Psoas muscle (tissue), 8 donors: ENCODE results near the gene OPRM1. TPM values are rescaled to one million over a fixed set of nuclear protein-coding genes. Genes with fewer than 3 reads are reported as not detected.

Source experiments
- ATAC-seq, 4 donors: fragments of 200-7000 bp; cut with Tn5 transposase; one replicate each; pipeline ENCODE4 v1.9.1; 2020; ENCODE audit warnings: moderate library complexity in 3 of 4, mild to moderate bottlenecking in 2 of 4
- DNase-seq, 2 donors: peaks; one replicate each; pipeline ENCODE4 v3.0.0-alpha.2; 2020
- H3K27ac ChIP-seq: fragments of 200-600 bp; one replicate; pipeline ENCODE4 v1.8.0; 2022
- H3K27me3 ChIP-seq, 3 donors: fragments of 200-600 bp in 1 of 3; one replicate each; pipeline versions ENCODE4 v1.6.1 to v1.8.0; 2013 to 2022; ENCODE audit warnings: low read length in 2 of 3, mild to moderate bottlenecking in 2 of 3, moderate library complexity in 1 of 3; ENCODE audit not compliant: insufficient read depth in 3 of 3
- H3K36me3 ChIP-seq, 2 donors: fragments of 200-600 bp in 1 of 2; one replicate each; pipeline versions ENCODE4 v1.6.1 to v1.8.0; 2013 to 2022; ENCODE audit warnings: low read depth in 1 of 2, mild to moderate bottlenecking in 1 of 2, moderate library complexity in 1 of 2; ENCODE audit not compliant: insufficient read depth in 1 of 2
- H3K4me1 ChIP-seq: fragments of 200-600 bp; one replicate; pipeline ENCODE4 v1.8.0; 2022
- H3K4me3 ChIP-seq: fragments of 200-600 bp; one replicate; pipeline ENCODE4 v1.8.0; 2022; ENCODE audit warnings: mild to moderate bottlenecking
- H3K9me3 ChIP-seq: fragments of 200-600 bp; one replicate; pipeline ENCODE4 v1.8.0; 2022
- CTCF ChIP-seq: fragments of 200-600 bp; IDR thresholded peaks from one replicate; pipeline ENCODE4 v1.8.0; 2022; ENCODE audit warnings: antibody characterized with exemption
- WGBS, 3 donors: extraction: QIAGEN DNeasy Blood & Tissue Kit; methylation state at CpG; one replicate each; pipeline versions ENCODE4 v1.1.6 to v1.1.7; 2013; 5-methylcytosine and 5-hydroxymethylcytosine counted together
- intact Hi-C, 2 donors: fragments of 100-400 bp; cut with DNase I; formaldehyde crosslinking; loops; one replicate each; pipeline versions ENCODE4 v1.11.0 to v1.14.2; 2022
- polyA plus RNA-seq, 3 donors: library from polyadenylated mRNA; stranded (reverse); fragments of 200-250 nt; gene quantifications; one replicate each; pipeline ENCODE4 v1.2.3, GENCODE V29; 2013
- total RNA-seq, 4 donors: library from RNA; stranded (reverse); fragmentation: NEBNext Ultra II Directional in 2 of 4; extraction: Animal tissue kit (Norgen Biotek cat#: 25700) in 2 of 4; gene quantifications; one replicate each; pipeline versions ENCODE4 v1.2.1 to v1.2.4, GENCODE V29; 2021 to 2023
- donor health status: healthy with polysubstance abuse.
- donor health status: DM: no; HTN: no; CAD: no; lungs with moderate emphysema.
- donor health status: Bipolar disorder and iron deficiency.
- donor health status: healthy.
- donor health status: DM: yes; HTN: yes; CAD: no.
- donor health status: DM: no; HTN: no; CAD: no.
- donor health status: DM: no; HTN: no; CAD: no.
- donor health status: DM: yes; HTN: yes; CAD: no.

The OPRM1 gene
- total and polyA plus RNA-seq, 7 donors: not detected

- intact Hi-C loops: loop anchor here in 1 of 2 donors (10.0 kb wide), 2 partner anchors 456 to 516 kb away; no protein-coding TSS in a partner anchor
- H3K4me1 ChIP-seq: no peaks in the 10 kb centered on the region
Measured at GRCh38 chr6:154159126-154159525, 120.1 kb downstream of the OPRM1 start.

DNA sequence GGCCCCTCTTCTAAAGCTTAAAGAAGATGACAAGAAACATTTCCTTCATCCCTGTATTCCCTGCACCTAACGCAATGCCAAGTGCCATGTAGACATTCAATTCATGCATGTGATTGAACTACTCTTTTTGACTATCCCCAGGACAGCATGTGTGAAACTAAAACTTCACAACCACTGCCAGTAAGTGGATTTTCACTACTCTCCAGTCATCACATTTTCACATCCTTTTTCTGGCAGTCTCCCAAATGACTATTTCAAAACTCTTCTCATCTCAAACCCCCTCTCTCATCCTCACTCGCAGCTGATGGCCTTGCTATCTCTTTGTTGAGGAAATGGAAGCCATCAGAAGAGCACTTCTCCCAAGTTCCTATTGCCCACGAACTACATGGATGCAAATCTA is 122.6 kb downstream of the OPRM1 start:
- intact Hi-C loops: no loop called here
- Histone ChIP-seq H3K27ac (no peak overlapping the region), H3K4me1 (no peaks in the 10 kb centered on the region), H3K4me3 (no peak overlapping the region), H3K36me3 (no peaks in the 10 kb centered on the region), H3K9me3 (peaks cover 6% of the 10 kb centered on the region), H3K27me3 (no peaks in the 10 kb centered on the region)
- no peak for DNase-seq
- no peak for ATAC-seq
- WGBS, 3 donors: 75 to 84% (median 78%) methylated on average over 3 of the region's 3 CpGs
- no peak for TF ChIP-seq CTCF

More at GRCh38 chr6:154159126-154159525, 120.1 kb downstream of the OPRM1 start:
- no peak overlapping the region for H3K4me3 ChIP-seq
- H3K27me3 ChIP-seq: no peaks in the 10 kb centered on the region
- ATAC-seq (no peak), DNase-seq (no peak)
- H3K36me3 ChIP-seq: no peaks in the 10 kb centered on the region
- H3K9me3 ChIP-seq: no peaks in the 10 kb centered on the region
- TF ChIP-seq CTCF: no peak
- no peak overlapping the region for H3K27ac ChIP-seq
- WGBS, 3 donors: 78 to 88% (median 81%) methylated on average over 2 of the region's 2 CpGs

- Histone ChIP-seq H3K4me1 (no peaks in the 10 kb centered on the region), H3K27me3 (no peaks in the 10 kb centered on the region), H3K9me3 (peaks cover 6% of the 10 kb centered on the region), H3K27ac (no peak overlapping the region), H3K36me3 (no peaks in the 10 kb centered on the region), H3K4me3 (no peak overlapping the region)
- ATAC-seq (no peak), DNase-seq (peak in 1 of 2 donors; percentile 33)
- intact Hi-C loops: no loop called here
- WGBS, 3 donors: 30 to 36% (median 32%) methylated on average over 5 of the region's 5 CpGs
- no peak for TF ChIP-seq CTCF
Measured at GRCh38 chr6:154164397-154164796, 125.4 kb downstream of the OPRM1 start.

GRCh38 chr6:154165478-154165877 is 126.4 kb downstream of the OPRM1 start:
- Histone ChIP-seq H3K36me3 (no peaks in the 10 kb centered on the region), H3K9me3 (peaks cover 6% of the 10 kb centered on the region), H3K4me3 (no peak overlapping the region), H3K27me3 (no peaks in the 10 kb centered on the region), H3K4me1 (no peaks in the 10 kb centered on the region), H3K27ac (no peak overlapping the region)
- DNase-seq (no peak), ATAC-seq (no peak)
- 77 to 81% (median 79%) methylated on average over 2 of the region's 2 CpGs for WGBS, 3 donors
- intact Hi-C loops: no loop called here
- TF ChIP-seq CTCF: no peak

GRCh38 chr6:154166140-154166539 is 127.1 kb downstream of the OPRM1 start:
- intact Hi-C loops: no loop called here
- Histone ChIP-seq H3K4me3 (no peak overlapping the region), H3K9me3 (peaks cover 6% of the 10 kb centered on the region), H3K27me3 (no peaks in the 10 kb centered on the region), H3K36me3 (no peaks in the 10 kb centered on the region), H3K27ac (no peak overlapping the region), H3K4me1 (no peaks in the 10 kb centered on the region)
- ATAC-seq (no peak), DNase-seq (no peak)
- no peak for TF ChIP-seq CTCF
- 80 to 92% (median 90%) methylated on average over 9 of the region's 9 CpGs for WGBS, 3 donors
